ENCODE data around the gene SKAP2. TPM values are rescaled to one million over a fixed set of nuclear protein-coding genes. Genes with fewer than 3 reads are reported as not detected.
A peak's percentile ranks its signal among the peaks of the same experiment; 100 is the strongest.

Gene SKAP2
- total and polyA plus RNA-seq, 2 of the 13 experiments (the other 11 are each of a cell fraction or from before 2014, with no cell fraction given): 3.6 to 12.9 TPM

DNA sequence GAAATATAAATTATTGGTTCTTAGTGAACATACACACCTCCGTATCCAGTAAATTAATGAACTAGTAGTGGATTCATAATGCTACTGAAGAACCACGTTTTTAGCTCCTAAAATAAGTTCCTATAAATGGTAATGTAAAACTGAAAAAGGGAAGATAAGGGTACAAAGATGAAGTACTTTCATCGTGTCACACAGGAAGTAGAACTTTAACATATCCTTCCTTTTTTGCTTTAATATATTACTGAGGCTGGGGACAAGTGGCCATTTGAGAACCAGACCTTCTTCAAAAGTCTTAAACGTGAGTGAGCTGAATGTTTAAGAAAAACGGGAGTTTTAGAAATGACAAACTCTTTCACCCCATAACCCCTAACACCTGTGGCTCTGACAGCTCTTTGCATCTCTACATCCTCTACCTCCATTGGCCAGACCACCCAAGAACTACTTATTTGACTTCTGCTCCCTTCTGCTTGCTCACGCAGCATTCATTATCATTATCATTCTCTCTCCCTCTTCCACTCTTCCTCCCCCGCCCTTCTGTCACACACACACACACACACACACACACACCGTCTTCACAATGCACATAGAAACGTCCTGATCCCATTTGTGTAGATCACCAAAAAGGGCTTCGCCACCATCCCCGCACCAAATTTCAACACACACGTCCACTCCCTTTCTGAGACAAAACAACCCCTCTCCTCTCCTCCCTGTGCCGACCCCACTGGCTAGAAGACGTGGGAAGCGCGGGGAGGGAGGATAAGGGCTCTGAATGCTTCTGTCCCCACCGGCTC is 677 bp downstream of the SKAP2 start (continued):
- no peak for TF ChIP-seq ZBTB46 (CRISPR knock-in tag; IDR thresholded peaks at IDR 0.05; ENCODE audit: borderline replicate concordance)
- no peak for TF ChIP-seq ATRX (CRISPR knock-in tag; IDR thresholded peaks at IDR 0.05; ENCODE audit: borderline replicate concordance)
- TF ChIP-seq ZNF451 (CRISPR knock-in tag; IDR thresholded peaks at IDR 0.05): no peak
- no peak for TF ChIP-seq SOX6 (IDR thresholded peaks at IDR 0.05)
- TF ChIP-seq SOX6 (CRISPR knock-in tag; IDR thresholded peaks at IDR 0.05): 0 out of 2 replicates have a peak, but pooled peaks have one; percentile 1
- TF ChIP-seq ZNF274 (CRISPR knock-in tag; IDR thresholded peaks at IDR 0.05): no peak
- no peak for TF ChIP-seq ZNF569 (CRISPR knock-in tag; IDR thresholded peaks at IDR 0.05; ENCODE audit: borderline replicate concordance)
- peak; percentile 19; the same call in 1 of the 2 replicates for TF ChIP-seq JUNB (CRISPR knock-in tag; IDR thresholded peaks at IDR 0.05; ENCODE audit: borderline replicate concordance)
- peak; percentile 3; the same call in 1 of the 2 replicates for TF ChIP-seq DR1 (CRISPR knock-in tag; IDR thresholded peaks at IDR 0.05)
- no peak for TF ChIP-seq ZNF414 (CRISPR knock-in tag; IDR thresholded peaks at IDR 0.05)
- no peak for TF ChIP-seq CHD2 (IDR thresholded peaks at IDR 0.05; ENCODE audit: low read depth, low read length)
- TF ChIP-seq NONO (IDR thresholded peaks at IDR 0.05): no peak
- no peak for TF ChIP-seq NONO (CRISPR knock-in tag; conservative IDR thresholded peaks at IDR 0.05)
- no peak for TF ChIP-seq ZNF30 (CRISPR knock-in tag; IDR thresholded peaks at IDR 0.05)
- no peak for TF ChIP-seq TRIM24 (CRISPR knock-in tag; IDR thresholded peaks at IDR 0.05)
